AML-193 (cell line): ENCODE results near the gene TPSAB1.

Experiments
- DNase-seq, 2 experiments: peaks; one replicate each; lab custom pipeline; 2025; lab: John Stamatoyannopoulos, UW

Gene TPSAB1

DNA sequence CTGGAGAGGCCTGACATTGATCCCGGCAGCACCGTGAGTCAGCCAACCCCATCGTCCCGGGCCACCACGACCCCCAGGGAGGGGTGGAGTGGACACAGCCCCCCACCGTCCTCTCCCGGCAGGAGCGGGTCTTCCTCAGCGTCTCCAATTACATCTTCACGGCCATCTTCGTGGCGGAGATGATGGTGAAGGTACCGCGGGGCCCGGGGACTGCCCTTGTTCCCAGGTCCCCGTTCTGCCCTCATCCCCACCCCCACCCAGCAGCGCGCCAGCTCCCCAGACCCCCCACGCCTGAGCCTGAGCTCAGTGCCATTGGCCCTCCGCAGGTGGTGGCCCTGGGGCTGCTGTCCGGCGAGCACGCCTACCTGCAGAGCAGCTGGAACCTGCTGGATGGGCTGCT, 30.0 kb upstream of the TPSAB1 start:
- no peak for DNase-seq

DNA sequence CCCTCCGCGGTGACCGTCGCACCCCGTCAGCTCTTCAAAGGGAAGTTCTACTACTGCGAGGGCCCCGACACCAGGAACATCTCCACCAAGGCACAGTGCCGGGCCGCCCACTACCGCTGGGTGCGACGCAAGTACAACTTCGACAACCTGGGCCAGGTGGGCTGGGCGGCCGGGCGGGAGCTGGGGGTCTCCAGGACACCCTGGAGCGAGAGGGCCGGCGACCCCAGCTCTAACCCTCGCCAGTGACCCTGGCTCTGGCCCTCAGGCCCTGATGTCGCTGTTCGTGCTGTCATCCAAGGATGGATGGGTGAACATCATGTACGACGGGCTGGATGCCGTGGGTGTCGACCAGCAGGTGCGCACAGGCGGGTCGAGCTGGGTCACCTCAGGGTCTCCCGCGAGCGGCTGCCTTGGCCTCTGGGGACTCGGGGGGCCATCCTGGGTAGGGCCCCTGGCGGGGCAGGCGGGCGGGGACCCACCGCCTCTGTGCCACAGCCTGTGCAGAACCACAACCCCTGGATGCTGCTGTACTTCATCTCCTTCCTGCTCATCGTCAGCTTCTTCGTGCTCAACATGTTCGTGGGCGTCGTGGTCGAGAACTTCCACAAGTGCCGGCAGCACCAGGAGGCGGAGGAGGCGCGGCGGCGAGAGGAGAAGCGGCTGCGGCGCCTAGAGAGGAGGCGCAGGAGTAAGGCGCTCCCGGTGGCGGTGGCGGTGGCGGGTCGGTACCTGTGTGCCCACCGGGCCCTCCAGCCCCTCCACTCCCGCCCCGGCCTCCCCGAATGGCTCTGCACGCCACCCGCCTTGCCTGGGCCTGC, 28.8 kb upstream of the TPSAB1 start:
- no peak for DNase-seq

DNA sequence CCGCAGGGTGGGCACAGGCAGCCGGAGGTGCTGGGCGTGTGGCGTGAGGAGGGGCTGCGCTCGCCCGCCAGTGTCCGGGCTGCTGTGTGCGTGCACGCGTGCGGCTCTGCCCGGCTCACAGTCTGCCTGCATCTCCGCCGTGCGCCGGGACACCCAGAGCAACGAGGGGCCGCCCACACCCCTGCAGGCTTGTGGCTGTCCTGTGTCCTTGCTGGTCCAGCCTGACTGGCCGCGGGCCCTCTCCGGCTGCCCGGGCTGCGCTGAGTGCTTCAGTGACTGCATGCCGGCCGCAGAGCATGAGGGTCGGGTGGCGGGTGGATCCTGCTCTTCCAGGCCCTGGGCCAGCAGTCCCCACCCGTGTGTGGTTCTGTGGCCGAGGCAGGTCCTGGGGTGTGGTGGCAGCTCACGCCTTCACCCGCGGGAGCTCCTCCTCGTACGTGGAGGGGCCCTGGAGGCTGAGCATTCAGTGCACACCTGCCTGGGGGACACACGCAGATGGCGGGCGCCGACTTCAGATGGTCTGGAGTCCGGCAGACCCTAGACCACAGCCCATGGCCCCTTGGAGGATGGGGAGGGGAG, 27.8 kb upstream of the TPSAB1 start:
- DNase-seq = no peak

DNA sequence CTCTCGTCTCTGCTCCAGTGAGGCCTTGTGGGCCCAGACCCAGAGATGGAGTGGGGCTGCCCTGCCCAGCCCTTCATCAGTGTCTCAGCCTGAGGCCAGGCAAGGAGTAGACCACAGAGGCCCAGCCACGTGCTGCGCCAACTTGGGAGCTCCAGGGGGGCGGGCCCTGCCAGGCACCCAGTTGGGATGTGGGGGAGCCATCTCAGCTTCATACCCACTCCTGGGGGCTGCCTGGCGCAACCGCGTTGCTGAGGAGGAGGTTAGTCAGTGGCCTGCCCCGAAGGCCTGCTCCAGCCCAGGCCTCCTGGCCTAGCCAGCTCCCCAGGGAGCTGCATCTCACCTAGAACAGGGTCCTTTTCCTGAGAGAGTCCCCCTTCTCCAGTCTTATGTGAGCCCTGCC, 27.3 kb upstream of the TPSAB1 start:
- DNase-seq = no peak

DNA sequence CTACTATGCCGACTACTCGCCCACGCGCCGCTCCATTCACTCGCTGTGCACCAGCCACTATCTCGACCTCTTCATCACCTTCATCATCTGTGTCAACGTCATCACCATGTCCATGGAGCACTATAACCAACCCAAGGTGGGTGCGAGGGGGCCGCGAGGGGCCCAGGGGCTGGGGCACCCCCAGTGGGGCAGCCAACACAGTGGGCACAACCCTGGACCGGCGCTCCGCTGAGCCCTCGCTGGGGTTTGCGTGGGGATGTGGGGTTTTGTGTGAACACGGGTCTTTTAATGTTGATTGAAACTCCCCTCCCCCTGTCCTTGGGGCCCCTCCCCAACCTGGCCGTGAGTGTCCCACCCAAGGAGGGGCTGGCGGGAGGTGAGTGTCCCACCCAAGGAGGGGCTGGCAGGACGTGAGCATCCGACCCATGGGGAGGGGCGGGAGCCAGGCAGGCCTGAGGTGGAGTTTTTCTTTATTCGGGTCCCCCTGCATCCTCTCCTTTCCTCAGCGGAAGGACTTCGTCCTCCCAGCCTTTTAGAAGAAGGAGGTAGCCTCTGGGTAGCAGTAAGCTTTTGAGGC, 26.6 kb upstream of the TPSAB1 start:
- no peak for DNase-seq

DNA sequence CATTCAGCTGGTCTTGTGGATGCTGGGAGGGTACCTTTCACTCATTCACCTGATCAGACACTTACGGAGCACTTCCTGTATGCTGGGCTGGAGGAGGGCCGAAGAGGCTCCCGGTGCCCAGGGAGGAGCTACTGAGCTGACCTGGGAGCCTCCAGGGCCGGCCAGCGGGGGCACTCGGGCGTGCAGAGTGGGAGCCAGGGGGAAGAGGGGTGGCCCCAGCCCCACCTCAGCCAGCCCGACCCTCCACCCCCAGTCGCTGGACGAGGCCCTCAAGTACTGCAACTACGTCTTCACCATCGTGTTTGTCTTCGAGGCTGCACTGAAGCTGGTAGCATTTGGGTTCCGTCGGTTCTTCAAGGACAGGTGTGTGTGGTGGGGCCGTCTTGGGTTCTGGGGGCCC, 25.8 kb upstream of the TPSAB1 start:
- no peak for DNase-seq

DNA sequence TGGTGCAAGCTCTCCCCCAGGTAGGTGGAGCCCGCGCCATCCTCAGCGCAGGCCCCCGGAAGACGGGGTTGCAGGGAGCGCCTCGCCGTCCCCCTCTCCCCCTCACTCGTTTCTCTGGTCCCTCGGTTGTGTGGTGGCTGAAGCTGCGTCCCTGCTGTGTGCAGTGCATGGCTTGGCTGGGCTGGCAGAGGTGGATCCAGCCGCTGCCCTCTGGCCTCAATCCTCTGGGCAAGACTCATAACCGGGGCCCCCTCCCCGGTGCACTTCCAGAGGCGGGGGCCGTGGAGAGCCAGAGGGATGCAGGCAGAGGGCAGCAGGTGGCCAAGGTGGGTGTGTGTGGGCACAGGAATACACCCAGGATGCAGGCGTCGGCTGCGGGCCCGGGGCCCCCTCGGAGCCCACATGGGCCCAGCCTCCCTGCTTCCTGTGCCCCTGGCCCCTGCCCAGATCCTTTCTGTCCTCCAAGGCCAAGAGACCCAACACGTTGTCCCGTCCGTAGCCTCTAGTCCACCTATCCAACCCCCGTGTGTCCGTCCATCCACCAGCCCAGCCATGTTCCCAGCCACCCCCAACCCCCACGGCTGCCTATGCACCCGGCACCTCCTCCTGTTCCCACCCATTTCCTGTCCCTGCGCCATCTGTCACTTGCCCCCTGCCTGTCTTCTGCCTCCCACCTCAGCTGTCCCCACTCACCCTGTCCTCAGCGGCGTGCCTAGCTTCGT, 24.8 kb upstream of the TPSAB1 start:
- DNase-seq = no peak

DNA sequence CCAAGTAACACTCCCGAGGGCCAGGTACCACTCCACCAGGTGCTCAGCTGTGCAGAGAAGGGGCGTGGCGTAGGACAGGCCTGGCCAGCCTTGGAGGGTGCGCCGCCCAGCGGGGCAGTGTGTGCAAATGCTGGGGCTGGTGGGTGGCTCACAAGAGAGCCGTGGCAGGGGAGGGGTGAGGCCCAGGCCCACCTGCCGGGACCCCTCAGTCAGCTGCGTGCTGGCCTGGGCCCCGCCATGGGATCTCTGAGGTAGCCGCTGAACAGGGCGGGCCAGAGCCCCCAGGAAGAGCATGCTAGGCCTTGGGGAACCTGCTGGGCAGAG, 24.2 kb upstream of the TPSAB1 start:
- DNase-seq = no peak

DNA sequence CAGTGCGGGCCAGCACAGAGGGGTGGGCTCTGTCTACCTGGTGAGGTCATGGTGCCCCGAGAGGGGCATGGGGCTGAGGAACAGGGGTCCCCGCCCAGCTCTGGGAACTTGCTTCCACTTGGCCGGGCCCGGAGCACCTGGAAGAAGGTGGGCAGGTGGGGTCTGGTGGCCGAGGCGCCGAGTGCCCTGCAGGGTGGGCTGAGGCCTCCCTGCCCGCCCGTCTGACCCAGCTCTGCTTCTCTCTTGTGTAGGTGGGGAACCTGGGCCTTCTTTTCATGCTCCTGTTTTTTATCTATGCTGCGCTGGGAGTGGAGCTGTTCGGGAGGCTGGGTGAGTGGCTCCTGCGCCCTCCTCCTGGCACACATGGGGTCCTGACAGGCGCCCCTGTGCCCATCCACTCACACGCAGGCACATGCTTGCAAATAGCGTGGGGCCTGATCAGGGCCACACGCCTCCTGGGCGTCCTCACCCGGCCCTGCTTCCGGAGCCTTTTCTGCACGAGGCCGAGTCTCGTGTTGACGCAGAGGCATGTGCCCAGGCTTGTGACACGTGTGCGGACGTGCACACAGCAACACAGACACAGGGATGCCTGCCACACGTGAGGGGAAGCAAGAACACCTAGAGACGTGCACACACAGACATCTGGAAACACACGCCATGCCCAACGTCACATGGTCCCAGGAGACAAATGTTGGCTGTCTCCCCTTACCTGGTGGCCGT, 23.7 kb upstream of the TPSAB1 start:
- DNase-seq = no peak

DNA sequence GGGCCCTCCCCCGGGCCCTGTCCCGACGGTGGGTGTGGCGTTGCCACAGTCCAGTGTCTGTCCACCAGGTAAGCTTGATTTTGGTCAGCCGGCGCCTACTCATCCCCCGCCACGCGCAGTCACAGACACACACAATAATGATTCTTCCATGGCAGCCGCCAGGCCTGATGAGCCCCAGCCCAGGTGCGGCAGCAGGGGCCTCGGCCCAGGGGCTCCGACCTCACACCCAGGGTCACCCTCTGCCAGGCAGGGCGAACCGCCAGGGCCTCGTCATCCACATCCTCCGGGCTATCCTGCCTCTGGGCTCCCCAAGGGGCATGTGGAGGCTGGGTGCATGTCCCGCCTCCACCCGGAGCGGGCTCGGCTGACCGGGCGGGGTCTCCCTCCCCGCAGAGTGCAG, 23.0 kb upstream of the TPSAB1 start:
- no peak for DNase-seq

DNA sequence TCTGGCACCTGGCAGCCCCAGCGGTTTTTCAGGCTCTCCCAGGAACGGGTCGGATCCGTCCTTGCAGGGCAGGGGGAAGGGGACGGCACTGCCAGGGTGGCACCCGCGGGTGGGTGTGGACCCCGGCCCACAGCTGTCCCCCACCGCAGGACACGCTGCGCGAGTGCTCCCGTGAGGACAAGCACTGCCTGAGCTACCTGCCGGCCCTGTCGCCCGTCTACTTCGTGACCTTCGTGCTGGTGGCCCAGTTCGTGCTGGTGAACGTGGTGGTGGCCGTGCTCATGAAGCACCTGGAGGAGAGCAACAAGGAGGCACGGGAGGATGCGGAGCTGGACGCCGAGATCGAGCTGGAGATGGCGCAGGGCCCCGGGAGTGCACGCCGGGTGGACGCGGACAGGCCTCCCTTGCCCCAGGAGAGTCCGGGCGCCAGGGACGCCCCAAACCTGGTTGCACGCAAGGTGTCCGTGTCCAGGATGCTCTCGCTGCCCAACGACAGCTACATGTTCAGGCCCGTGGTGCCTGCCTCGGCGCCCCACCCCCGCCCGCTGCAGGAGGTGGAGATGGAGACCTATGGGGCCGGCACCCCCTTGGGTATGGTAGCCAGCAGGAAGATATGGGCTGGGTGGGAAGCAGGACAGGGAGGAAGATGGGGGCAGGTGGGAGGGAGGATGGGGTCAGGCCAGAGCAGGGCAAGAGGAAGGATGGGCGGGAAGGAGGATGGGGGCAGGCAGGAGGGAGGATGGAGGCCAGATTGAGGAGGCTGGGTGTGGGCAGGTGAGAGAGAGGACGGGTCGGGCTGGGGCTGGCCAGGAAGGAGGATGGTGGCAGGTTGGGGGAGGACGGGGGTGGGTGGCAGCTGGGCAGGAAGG, 22.2 kb upstream of the TPSAB1 start:
- no peak for DNase-seq

DNA sequence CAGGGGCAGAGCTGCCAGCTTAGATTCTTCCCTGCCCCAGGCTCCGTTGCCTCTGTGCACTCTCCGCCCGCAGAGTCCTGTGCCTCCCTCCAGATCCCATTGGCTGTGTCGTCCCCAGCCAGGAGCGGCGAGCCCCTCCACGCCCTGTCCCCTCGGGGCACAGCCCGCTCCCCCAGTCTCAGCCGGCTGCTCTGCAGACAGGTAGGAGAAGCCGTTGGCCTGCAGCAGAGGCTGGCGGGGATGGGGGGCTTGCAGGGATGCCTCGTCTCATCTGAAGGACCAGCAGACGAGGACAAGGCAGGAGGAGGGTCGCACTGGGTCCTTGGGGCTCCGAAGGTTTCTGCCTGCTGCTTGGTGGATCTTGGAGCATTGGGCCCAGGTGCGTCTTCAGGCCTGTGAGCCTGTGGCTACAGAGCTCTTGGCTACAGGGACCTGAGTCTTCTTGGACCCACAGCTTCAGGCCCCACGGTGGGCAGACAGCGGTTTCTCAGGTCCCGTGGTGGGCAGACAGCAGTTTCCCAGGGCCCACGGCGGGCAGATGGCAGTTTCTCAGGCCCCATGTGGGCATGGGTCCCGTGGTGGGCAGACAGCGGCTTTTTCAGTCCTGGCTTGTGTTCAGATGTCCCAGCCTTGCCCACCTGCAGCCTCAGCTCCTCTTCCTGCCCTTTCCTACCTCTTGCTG, 21.4 kb upstream of the TPSAB1 start:
- no peak for DNase-seq

DNA sequence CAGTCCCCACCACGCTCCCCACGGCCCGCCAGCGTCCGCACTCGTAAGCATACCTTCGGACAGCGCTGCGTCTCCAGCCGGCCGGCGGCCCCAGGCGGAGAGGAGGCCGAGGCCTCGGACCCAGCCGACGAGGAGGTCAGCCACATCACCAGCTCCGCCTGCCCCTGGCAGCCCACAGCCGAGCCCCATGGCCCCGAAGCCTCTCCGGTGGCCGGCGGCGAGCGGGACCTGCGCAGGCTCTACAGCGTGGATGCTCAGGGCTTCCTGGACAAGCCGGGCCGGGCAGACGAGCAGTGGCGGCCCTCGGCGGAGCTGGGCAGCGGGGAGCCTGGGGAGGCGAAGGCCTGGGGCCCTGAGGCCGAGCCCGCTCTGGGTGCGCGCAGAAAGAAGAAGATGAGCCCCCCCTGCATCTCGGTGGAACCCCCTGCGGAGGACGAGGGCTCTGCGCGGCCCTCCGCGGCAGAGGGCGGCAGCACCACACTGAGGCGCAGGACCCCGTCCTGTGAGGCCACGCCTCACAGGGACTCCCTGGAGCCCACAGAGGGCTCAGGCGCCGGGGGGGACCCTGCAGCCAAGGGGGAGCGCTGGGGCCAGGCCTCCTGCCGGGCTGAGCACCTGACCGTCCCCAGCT, 20.3 kb upstream of the TPSAB1 start:
- no peak for DNase-seq

DNA sequence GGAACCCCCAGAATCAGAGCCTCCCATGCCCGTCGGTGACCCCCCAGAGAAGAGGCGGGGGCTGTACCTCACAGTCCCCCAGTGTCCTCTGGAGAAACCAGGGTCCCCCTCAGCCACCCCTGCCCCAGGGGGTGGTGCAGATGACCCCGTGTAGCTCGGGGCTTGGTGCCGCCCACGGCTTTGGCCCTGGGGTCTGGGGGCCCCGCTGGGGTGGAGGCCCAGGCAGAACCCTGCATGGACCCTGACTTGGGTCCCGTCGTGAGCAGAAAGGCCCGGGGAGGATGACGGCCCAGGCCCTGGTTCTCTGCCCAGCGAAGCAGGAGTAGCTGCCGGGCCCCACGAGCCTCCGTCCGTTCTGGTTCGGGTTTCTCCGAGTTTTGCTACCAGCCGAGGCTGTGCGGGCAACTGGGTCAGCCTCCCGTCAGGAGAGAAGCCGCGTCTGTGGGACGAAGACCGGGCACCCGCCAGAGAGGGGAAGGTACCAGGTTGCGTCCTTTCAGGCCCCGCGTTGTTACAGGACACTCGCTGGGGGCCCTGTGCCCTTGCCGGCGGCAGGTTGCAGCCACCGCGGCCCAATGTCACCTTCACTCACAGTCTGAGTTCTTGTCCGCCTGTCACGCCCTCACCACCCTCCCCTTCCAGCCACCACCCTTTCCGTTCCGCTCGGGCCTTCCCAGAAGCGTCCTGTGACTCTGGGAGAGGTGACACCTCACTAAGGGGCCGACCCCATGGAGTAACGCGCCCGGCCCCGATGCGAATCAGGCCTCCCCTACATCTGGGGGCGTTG, 19.5 kb upstream of the TPSAB1 start:
- DNase-seq = no peak

DNA sequence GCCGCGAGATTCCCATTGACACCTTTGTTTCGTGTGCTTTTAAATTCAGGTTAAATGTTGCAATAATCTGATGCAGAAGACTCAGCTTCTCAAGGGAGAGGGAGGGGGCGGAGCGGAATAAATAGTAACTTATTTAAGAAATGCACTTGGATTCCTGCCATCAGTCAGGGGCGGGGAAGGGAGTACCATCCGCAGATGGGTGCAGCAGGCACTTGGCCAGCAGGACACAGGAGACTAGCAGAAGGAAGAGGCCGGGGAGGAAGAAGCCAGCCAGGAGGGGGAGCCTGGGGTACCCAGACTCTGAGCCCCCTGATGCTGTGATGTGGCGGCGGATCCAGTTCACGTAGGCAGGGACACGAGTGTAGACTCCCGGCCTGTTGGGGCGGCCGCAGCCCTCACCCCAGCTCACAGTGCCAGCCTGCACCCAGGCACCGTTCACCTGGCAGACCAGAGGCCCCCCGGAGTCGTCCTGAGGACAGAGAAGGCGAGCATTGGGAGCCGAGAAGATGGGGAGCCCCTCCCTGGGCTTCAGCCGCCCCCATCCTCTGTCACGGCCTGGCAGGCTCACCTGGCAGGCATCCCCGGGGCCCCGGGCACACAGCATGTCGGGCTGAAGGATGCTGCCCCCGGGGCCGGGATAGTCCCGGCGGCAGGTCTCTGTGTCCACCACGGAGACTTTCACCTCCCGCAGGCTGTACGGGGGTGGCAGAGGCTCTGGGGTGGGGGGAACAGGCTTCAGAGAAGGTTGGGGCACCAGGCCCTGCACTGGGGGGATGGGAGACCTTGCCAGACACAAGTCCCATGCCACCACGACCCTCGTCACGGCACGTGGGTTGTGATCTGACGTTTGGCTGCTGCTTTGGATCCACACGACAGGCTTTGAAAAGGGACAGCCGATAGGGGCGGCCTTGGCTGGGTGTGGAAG, 18.6 kb upstream of the TPSAB1 start:
- DNase-seq = no peak

DNA sequence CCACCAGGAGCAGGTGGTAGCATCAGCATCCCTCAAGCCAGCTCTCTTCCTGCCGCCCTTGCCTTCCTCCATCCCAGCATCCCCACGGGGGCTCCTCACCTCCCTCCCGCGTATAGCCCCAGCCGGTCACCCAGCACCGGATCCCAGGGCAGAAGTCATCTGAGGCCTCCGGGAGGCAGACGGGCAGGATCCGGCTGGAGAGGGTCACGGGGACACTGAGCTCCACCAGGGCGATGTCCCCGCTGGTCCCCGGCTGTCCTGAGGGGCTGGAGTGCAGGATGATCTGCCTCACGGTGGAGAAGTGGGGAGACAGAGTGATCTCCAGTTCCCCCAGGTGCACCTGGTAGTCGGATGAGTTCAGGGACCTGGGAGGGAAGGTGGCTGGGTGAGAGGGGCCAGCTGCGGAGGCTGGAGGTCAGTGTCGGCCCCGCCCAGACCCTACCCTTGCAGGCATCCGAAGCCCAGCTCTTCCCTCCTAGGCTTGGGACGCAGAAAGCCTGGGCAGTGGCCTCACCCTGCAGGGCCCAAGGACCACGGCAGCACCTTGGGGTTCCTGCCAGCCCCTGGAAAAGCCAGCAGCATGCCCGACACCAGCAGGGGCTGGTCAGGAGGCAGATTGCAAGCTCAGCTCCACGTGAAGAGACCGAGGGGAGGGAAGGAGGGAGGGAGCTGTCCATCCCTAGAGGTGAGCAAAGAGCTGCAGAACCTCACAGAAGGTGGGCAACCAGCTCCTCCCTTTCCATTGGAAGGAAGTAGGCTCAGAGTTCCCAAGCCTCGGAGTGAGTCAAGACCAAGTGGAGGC, 17.8 kb upstream of the TPSAB1 start:
- DNase-seq = no peak

DNA sequence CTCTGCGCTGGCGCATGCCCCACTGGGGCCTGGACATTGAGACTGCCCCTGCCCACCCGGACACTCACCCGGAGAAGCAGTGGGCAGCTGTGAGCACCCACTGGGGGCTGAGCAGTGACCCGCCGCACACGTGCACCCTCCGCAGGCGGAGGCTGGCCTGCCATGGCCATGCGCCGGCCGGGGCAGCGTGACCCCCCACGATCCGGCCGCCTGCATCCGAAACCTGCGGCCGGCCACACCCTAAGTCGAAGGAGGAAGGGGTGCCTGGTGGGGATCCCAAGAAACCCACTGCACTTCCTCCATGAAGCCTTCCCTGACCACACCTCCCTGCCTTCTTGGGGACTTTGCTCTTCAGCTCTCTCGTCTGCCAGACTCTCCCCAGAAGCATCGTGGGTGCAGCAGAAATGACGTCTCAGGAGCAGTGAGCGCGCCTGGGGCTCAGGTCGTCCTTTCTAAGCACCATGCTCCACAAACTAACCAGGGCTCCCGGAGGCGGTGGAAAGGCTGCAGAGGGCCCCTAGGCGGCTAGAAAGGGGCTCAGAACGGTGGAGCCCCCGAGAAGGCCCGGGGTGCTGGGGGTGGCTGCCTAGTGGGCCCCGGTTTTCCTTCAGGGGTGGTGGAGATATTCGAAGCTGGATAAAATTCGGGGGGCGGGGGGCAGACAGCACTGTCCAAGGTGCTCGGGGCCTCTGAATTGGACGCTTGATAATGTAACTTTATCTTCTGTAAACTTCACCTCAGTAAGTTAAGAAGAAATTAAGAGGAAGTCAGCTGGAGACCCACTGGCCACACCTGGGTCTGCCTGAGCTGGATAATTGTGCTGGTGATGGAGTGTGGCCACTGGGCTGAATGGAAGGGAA, 16.9 kb upstream of the TPSAB1 start:
- DNase-seq = no peak
